Body of pancreas (tissue), 4 donors: ENCODE results near the gene EHMT1.

Experiments used
- POLR2A ChIP-seq, 3 donors: fragments of 450-650 bp; IDR thresholded peaks; one replicate each; pipeline ENCODE4 v1.6.1; 2016; ENCODE audit warnings: antibody characterized with exemption in 3 of 3, mild to moderate bottlenecking in 2 of 3
- TF ChIP-seq, protein P1 (sequence below), 7 experiments: fragments of 450-650 bp in 4 of 7; fragments of 200-600 bp in 3 of 7; sonication (generic) in 3 of 7; IDR thresholded peaks; one replicate each; pipeline ENCODE4 v1.5.1; 2016 to 2019; ENCODE audit warnings: antibody characterized with exemption in 7 of 7

GRCh38 chr9:137697193-137697592, 78.4 kb downstream of the EHMT1 start:
- TF ChIP-seq, protein P1, sequence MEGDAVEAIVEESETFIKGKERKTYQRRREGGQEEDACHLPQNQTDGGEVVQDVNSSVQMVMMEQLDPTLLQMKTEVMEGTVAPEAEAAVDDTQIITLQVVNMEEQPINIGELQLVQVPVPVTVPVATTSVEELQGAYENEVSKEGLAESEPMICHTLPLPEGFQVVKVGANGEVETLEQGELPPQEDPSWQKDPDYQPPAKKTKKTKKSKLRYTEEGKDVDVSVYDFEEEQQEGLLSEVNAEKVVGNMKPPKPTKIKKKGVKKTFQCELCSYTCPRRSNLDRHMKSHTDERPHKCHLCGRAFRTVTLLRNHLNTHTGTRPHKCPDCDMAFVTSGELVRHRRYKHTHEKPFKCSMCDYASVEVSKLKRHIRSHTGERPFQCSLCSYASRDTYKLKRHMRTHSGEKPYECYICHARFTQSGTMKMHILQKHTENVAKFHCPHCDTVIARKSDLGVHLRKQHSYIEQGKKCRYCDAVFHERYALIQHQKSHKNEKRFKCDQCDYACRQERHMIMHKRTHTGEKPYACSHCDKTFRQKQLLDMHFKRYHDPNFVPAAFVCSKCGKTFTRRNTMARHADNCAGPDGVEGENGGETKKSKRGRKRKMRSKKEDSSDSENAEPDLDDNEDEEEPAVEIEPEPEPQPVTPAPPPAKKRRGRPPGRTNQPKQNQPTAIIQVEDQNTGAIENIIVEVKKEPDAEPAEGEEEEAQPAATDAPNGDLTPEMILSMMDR (IDR thresholded peaks at IDR 0.05), result no peak
- TF ChIP-seq POLR2A (IDR thresholded peaks at IDR 0.05), result no peak
